Osteoblast (primary cell): Measurements from ENCODE around the gene ZNF93. TPM values are rescaled to one million over a fixed set of nuclear protein-coding genes. Genes with fewer than 3 reads are reported as not detected.
"Not testable (repeated sequence)": the region's sequence is repeated elsewhere in the genome, so short reads cannot be mapped to it uniquely, and the experiment has no call there.

Experiments
- DNase-seq: peaks from one replicate; pipeline ENCODE4 v3.0.0; 2011; ENCODE audit warnings: low spot score, mixed read lengths; ENCODE audit not compliant: insufficient read length; ENCODE audit errors: missing footprints
- H2AFZ ChIP-seq: 2 replicates; pipeline ENCODE4 v1.6.0; 2011; ENCODE audit warnings: mild to moderate bottlenecking, low read length
- H3K27ac ChIP-seq: 2 replicates; pipeline ENCODE4 v1.5.1; 2011; ENCODE audit warnings: mild to moderate bottlenecking, low read depth, low read length, moderate library complexity
- H3K27me3 ChIP-seq: 2 replicates; pipeline ENCODE4 v1.6.0; 2012; ENCODE audit warnings: mild to moderate bottlenecking, control low read depth, inconsistent platforms, low read length, moderate library complexity; ENCODE audit not compliant: insufficient read depth
- H3K36me3 ChIP-seq: 2 replicates; pipeline ENCODE4 v1.5.1; 2011; ENCODE audit warnings: mild to moderate bottlenecking, low read length, control low read depth, moderate library complexity; ENCODE audit not compliant: insufficient read depth
- H3K4me1 ChIP-seq: 2 replicates; pipeline ENCODE4 v1.5.1; 2011; ENCODE audit warnings: mild to moderate bottlenecking, low read length, control low read depth, moderate library complexity; ENCODE audit not compliant: insufficient read depth
- H3K4me2 ChIP-seq: 2 replicates; pipeline ENCODE4 v1.6.0; 2011; ENCODE audit warnings: mild to moderate bottlenecking, low read length; ENCODE audit not compliant: insufficient read depth
- H3K4me3 ChIP-seq: fragments of 200-600 bp; sonication (generic); 3 replicates; pipeline ENCODE4 v1.5.1; 2012; ENCODE audit warnings: mild to moderate bottlenecking, low read length, inconsistent platforms; ENCODE audit not compliant: insufficient read depth
- H3K79me2 ChIP-seq: 2 replicates; pipeline ENCODE4 v1.6.0; 2012; ENCODE audit warnings: mild to moderate bottlenecking, low read length, control low read depth, inconsistent platforms; ENCODE audit not compliant: insufficient read depth
- H3K9me3 ChIP-seq: 2 replicates; pipeline ENCODE4 v1.5.1; 2011; ENCODE audit warnings: low read depth, low read length, control low read depth
- H4K20me1 ChIP-seq: 2 replicates; pipeline ENCODE4 v1.6.0; 2012; ENCODE audit warnings: mild to moderate bottlenecking, low read length, control low read depth; ENCODE audit not compliant: insufficient read depth
- total RNA-seq: library from RNA; depleted of rRNA; stranded (reverse); fragments of >200 nt; gene quantifications from 2 replicates; pipeline ENCODE4 v1.2.3, GENCODE V29; 2012
- TF ChIP-seq, protein P1 (sequence below): IDR thresholded peaks from 2 replicates; pipeline ENCODE4 v1.5.1; 2011; ENCODE audit warnings: mild to moderate bottlenecking, low read depth, low read length, moderate library complexity; ENCODE audit errors: extremely low read depth

Gene ZNF93
- 5.1 and 7.1 TPM in 2 replicates for total RNA-seq

- peak; percentile 95 for DNase-seq
- Histone ChIP-seq H3K27ac (peak within 1 kb of the TSS; percentile 85), H3K27me3 (no peaks in the 10 kb centered on the region), H3K4me1 (no peaks in the 10 kb centered on the region), H3K79me2 (peaks cover 36% of the 10 kb centered on the region), H4K20me1 (no peaks in the 10 kb centered on the region), H3K4me2 (peak within 1 kb of the TSS; percentile 99), H3K36me3 (no peaks in the 10 kb centered on the region), H3K4me3 (peak within 1 kb of the TSS; percentile 95), H3K9me3 (peaks cover 4% of the 10 kb centered on the region), H2AFZ (peak within 1 kb of the TSS; percentile 98)
- TF ChIP-seq, protein P1, sequence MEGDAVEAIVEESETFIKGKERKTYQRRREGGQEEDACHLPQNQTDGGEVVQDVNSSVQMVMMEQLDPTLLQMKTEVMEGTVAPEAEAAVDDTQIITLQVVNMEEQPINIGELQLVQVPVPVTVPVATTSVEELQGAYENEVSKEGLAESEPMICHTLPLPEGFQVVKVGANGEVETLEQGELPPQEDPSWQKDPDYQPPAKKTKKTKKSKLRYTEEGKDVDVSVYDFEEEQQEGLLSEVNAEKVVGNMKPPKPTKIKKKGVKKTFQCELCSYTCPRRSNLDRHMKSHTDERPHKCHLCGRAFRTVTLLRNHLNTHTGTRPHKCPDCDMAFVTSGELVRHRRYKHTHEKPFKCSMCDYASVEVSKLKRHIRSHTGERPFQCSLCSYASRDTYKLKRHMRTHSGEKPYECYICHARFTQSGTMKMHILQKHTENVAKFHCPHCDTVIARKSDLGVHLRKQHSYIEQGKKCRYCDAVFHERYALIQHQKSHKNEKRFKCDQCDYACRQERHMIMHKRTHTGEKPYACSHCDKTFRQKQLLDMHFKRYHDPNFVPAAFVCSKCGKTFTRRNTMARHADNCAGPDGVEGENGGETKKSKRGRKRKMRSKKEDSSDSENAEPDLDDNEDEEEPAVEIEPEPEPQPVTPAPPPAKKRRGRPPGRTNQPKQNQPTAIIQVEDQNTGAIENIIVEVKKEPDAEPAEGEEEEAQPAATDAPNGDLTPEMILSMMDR, result no peak
Measured at GRCh38 chr19:19900729-19901444, at the start of gene ZNF93. Gene ZNF93, plus strand, starts transcription at chr19:19900946. Its CDS starts 143 bp downstream, at chr19:19901089.

DNA sequence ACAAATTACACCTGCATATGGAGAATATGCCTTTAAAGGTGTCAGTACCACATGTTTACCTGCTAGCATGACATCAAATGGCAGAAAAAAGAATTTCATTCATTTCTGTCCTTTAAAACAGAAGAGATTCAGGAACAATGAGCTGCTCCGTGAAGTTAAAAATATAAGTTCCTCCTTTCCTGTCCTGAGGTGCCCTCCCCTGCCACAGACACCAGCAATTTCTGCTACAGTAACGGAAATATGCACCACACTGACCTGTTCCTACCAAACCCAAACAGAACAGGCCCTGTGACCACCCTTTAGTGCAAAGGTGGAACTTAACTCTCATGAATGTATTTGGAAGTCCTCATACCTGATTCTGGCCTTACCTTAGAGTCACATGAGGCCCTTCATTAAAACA lies 49.0 kb upstream of the ZNF93 start:
- not testable (repeated sequence) for H3K27me3 ChIP-seq, H3K36me3 ChIP-seq, H2AFZ ChIP-seq, H3K79me2 ChIP-seq, H3K4me3 ChIP-seq, H3K27ac ChIP-seq, H4K20me1 ChIP-seq, DNase-seq, H3K4me2 ChIP-seq, H3K4me1 ChIP-seq, H3K9me3 ChIP-seq

DNA sequence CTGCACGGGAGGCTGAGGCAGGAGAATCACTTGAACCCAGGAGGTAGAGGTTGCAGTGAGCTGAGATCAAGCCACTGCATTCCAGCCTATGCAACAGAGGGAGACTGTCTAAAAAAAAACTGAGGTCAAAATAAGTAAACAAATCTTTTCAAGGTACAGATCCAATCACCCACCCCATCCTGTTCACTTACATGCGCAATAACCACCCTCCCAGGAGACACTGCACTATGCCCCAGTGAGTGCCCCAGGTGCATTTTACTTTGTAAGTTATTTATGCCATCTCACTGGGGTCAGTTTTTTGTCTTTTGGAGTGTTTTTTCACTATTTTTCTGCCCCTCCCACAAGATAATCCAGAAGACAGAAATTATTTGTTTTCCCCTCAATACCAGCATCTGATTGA lies 42.0 kb upstream of the ZNF93 start:
- Histone ChIP-seq H3K4me3 (no peak overlapping the region), H4K20me1 (no peaks in the 10 kb centered on the region), H3K36me3 (no peaks in the 10 kb centered on the region), H3K4me1 (no peaks in the 10 kb centered on the region), H3K9me3 (no peaks in the 10 kb centered on the region), H3K27me3 (no peaks in the 10 kb centered on the region), H2AFZ (no peak overlapping the region), H3K79me2 (no peaks in the 10 kb centered on the region), H3K27ac (no peak overlapping the region), H3K4me2 (no peak overlapping the region)
- peak; percentile 17 for DNase-seq
- TF ChIP-seq, protein P1, result no peak

GRCh38 chr19:19860756-19861390 lies 39.9 kb upstream of the ZNF93 start:
- DNase-seq, result no peak
- TF ChIP-seq, protein P1, result no peak
- H3K36me3 ChIP-seq, result no peaks in the 10 kb centered on the region
- peak overlapping the region; percentile 62 for H2AFZ ChIP-seq
- H3K79me2 ChIP-seq, result no peaks in the 10 kb centered on the region
- H3K4me3 ChIP-seq, result no peak overlapping the region
- no peaks in the 10 kb centered on the region for H3K9me3 ChIP-seq
- no peaks in the 10 kb centered on the region for H3K4me1 ChIP-seq
- no peak overlapping the region for H3K27ac ChIP-seq
- no peak overlapping the region for H3K4me2 ChIP-seq
- H4K20me1 ChIP-seq, result no peaks in the 10 kb centered on the region
- H3K27me3 ChIP-seq, result no peaks in the 10 kb centered on the region
